PC-3 (cell line): ENCODE data around the gene EED. TPM values are rescaled to one million over a fixed set of nuclear protein-coding genes. Genes with fewer than 3 reads are reported as not detected.

Experiments
- ATAC-seq: fragments of 200-7000 bp; cut with Tn5 transposase; 2 replicates; pipeline ENCODE4 v1.9.1; 2020; ENCODE audit warnings: mild to moderate bottlenecking, moderate library complexity
- BruUV-seq: library from RNA; stranded (reverse); fragments of 400-500 nt; replicated peaks from 2 replicates; lab custom pipeline; 2021; lab: Mats Ljungman, UMichigan
- CTCF ChIA-PET: fragments of 300-600 bp; sonication (Branson Sonifier 250); formaldehyde crosslinking; loops from one replicate; lab custom pipeline; 2022; ENCODE audit warnings: antibody characterized with exemption; lab: Charles Lee
- POLR2A ChIA-PET: fragments of 300-600 bp; sonication (Branson Sonifier 250); formaldehyde crosslinking; loops from one replicate; lab custom pipeline; 2022; ENCODE audit warnings: antibody characterized with exemption; ENCODE audit not compliant: unreplicated experiment; lab: Charles Lee
- DNase-seq: peaks from one replicate; pipeline ENCODE4 v3.0.0-alpha.2; 2015
- H2AFZ ChIP-seq: fragments of 300-600 bp; sonication (generic); 2 replicates; pipeline ENCODE4 v1.6.0; 2016; ENCODE audit warnings: antibody characterized with exemption, low read length
- H3F3A ChIP-seq: fragments of 300-600 bp; sonication (generic); one replicate; pipeline ENCODE4 v1.6.0; 2017; ENCODE audit warnings: antibody characterized with exemption, low read length, control low read depth, mild to moderate bottlenecking; ENCODE audit not compliant: unreplicated experiment
- H3K27ac ChIP-seq: fragments of 300-600 bp; sonication (generic); 2 replicates; pipeline ENCODE4 v1.5.1; 2016; ENCODE audit warnings: mild to moderate bottlenecking, low read length
- H3K27me3 ChIP-seq: fragments of 300-600 bp; sonication (generic); 2 replicates; pipeline ENCODE4 v1.6.1; 2016; ENCODE audit warnings: low read length, mixed read lengths
- H3K36me3 ChIP-seq: fragments of 300-600 bp; sonication (generic); 2 replicates; pipeline ENCODE4 v1.6.1; 2016; ENCODE audit warnings: low read depth, mixed run types, low read length, mixed read lengths
- H3K4me1 ChIP-seq: fragments of 300-600 bp; sonication (generic); 2 replicates; pipeline ENCODE4 v1.5.1; 2016; ENCODE audit warnings: low read length; ENCODE audit not compliant: insufficient read depth
- H3K4me2 ChIP-seq: fragments of 300-600 bp; sonication (generic); 2 replicates; pipeline ENCODE4 v1.6.0; 2016; ENCODE audit warnings: low read length
- H3K4me3 ChIP-seq: fragments of 300-600 bp; sonication (generic); 2 replicates; pipeline ENCODE4 v1.5.1; 2016; ENCODE audit warnings: mild to moderate bottlenecking, low read length, mixed read lengths
- H3K79me2 ChIP-seq: fragments of 300-600 bp; sonication (generic); 2 replicates; pipeline ENCODE4 v1.6.1; 2017; ENCODE audit warnings: low read length, mixed read lengths
- H3K9ac ChIP-seq: fragments of 300-600 bp; sonication (generic); 2 replicates; pipeline ENCODE4 v1.6.0; 2016; ENCODE audit warnings: mild to moderate bottlenecking, low read length
- H3K9me2 ChIP-seq: fragments of 300-600 bp; sonication (generic); replicated peaks from 2 replicates; pipeline ENCODE4 v1.6.1; 2016; ENCODE audit warnings: mixed run types, low read length, mixed read lengths
- H3K9me3 ChIP-seq: fragments of 300-600 bp; sonication (generic); 2 replicates; pipeline ENCODE4 v1.6.1; 2016; ENCODE audit warnings: low read length, mixed read lengths
- H4K20me1 ChIP-seq: fragments of 300-600 bp; sonication (generic); 2 replicates; pipeline ENCODE4 v1.6.1; 2016; ENCODE audit warnings: low read length, mixed read lengths
- EZH2 ChIP-seq: fragments of 300-600 bp; sonication (generic); IDR thresholded peaks from one replicate; pipeline ENCODE4 v1.6.1; 2017; ENCODE audit warnings: antibody characterized with exemption, mild to moderate bottlenecking, low read length; ENCODE audit not compliant: unreplicated experiment
- EZH2phosphoT487 ChIP-seq: fragments of 300-600 bp; sonication (generic); IDR thresholded peaks from 2 replicates; pipeline ENCODE4 v1.6.1; 2018; ENCODE audit warnings: mild to moderate bottlenecking, antibody characterized with exemption, low read length, borderline replicate concordance
- intact Hi-C: fragments of 100-400 bp; cut with micrococcal nuclease; formaldehyde crosslinking; loops from 2 replicates; pipeline ENCODE4 v1.9.0; 2023
- total RNA-seq: library from RNA; depleted of rRNA; stranded (reverse); fragments of >200 nt; gene quantifications from 2 replicates; pipeline ENCODE4 v1.2.3, GENCODE V29; 2014
- TF ChIP-seq, protein P1 (sequence below): fragments of 300-600 bp; sonication (generic); conservative IDR thresholded peaks from 2 replicates; pipeline ENCODE4 v1.5.1; 2017; ENCODE audit warnings: antibody characterized with exemption, low read depth, mild to moderate bottlenecking, low read length

The EED gene
- total RNA-seq, 1 experiment from 2014 or later: 17.6 TPM

DNA sequence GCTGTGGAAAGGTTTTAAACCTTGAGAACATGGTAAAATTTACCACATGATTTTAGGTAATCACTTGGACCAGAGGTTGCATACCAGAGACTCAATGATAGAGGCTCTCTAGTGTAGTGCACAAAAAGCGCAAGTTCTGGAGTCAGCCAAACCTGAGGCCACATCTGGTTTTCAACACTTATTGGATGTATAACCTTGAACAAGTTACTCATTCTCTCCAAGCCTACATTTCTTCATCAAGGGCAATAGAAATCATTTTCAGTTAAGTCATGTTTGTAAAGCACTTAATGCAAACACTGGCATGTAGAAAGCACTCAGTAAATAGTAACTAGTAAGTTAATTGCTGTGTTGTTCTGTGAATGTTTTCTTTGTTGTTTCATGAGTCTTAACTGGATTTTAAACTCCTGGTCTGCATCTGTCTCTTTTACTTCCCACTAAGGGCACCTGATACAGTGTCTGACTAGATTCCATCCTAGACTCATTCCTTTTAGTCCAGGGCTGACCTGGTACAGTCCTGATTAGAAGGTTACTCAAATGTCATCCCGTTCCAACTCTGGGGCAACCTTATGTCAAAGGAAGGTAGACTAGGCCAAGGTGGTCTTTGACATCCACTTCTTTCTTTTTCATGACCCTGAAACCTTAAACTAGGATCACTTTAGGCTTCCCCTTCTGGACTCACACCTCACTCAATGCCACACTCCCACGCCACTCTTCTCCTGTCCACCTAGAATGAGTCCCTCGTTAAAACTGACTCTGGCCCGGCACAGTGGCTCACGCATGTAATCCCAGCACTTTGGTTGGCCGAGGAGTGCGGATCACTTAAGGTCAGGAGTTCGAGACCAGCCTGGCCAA is 34.5 kb upstream of the EED start:
- Histone ChIP-seq H3K4me2 (no peak overlapping the region), H3K27me3 (no peaks in the 10 kb centered on the region), H3K9me3 (no peaks in the 10 kb centered on the region), H3K79me2 (no peaks in the 10 kb centered on the region), H3K36me3 (no peaks in the 10 kb centered on the region), H3K9me2 (no peaks in the 10 kb centered on the region), H2AFZ (no peak overlapping the region), H4K20me1 (no peaks in the 10 kb centered on the region), H3K4me3 (no peak overlapping the region), H3F3A (no peaks in the 10 kb centered on the region), H3K9ac (no peak overlapping the region), H3K27ac (no peak overlapping the region), H3K4me1 (no peaks in the 10 kb centered on the region)
- ATAC-seq: no peak
- TF ChIP-seq, protein P1, sequence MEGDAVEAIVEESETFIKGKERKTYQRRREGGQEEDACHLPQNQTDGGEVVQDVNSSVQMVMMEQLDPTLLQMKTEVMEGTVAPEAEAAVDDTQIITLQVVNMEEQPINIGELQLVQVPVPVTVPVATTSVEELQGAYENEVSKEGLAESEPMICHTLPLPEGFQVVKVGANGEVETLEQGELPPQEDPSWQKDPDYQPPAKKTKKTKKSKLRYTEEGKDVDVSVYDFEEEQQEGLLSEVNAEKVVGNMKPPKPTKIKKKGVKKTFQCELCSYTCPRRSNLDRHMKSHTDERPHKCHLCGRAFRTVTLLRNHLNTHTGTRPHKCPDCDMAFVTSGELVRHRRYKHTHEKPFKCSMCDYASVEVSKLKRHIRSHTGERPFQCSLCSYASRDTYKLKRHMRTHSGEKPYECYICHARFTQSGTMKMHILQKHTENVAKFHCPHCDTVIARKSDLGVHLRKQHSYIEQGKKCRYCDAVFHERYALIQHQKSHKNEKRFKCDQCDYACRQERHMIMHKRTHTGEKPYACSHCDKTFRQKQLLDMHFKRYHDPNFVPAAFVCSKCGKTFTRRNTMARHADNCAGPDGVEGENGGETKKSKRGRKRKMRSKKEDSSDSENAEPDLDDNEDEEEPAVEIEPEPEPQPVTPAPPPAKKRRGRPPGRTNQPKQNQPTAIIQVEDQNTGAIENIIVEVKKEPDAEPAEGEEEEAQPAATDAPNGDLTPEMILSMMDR: no peak
- TF ChIP-seq EZH2phosphoT487 (no peak), EZH2 (no peak)
- intact Hi-C loops: no loop called here
- POLR2A ChIA-PET: no interaction called here
- no TSS peak for BruUV-seq
- CTCF ChIA-PET: no interaction called here
- DNase-seq: no peak

DNA sequence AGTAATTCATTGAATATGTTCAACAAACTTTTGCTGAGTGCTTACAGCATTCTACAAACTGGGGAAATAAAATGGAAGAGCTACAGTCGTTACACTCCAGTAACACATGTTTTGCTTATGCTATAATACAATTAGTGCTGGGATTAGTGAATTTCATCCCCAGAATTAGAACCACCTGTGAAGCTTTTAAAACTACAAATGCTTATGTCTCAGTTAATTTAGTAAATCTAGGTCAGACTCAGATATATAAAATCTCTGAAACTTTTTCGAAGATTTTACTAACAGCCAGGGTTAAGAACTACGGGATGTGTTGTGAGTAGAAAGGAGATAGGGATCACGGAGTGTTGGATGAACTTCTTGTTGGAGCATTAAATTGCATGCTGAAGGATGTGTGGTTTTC is 33.7 kb upstream of the EED start:
- CTCF ChIA-PET: no interaction called here
- ATAC-seq (no peak), DNase-seq (no peak)
- no peak overlapping the region for H3K4me2 ChIP-seq
- no peak overlapping the region for H3K9ac ChIP-seq
- POLR2A ChIA-PET: no interaction called here
- no peaks in the 10 kb centered on the region for H3K9me3 ChIP-seq
- no peaks in the 10 kb centered on the region for H3K36me3 ChIP-seq
- TF ChIP-seq, protein P1: no peak
- TF ChIP-seq EZH2phosphoT487: no peak
- no peak for TF ChIP-seq EZH2
- no peaks in the 10 kb centered on the region for H3K4me1 ChIP-seq
- no peaks in the 10 kb centered on the region for H3K9me2 ChIP-seq
- no peaks in the 10 kb centered on the region for H3F3A ChIP-seq
- no peaks in the 10 kb centered on the region for H3K79me2 ChIP-seq
- no peaks in the 10 kb centered on the region for H4K20me1 ChIP-seq
- no peak overlapping the region for H3K4me3 ChIP-seq
- intact Hi-C loops: no loop called here
- H2AFZ ChIP-seq: no peak overlapping the region
- no peak overlapping the region for H3K27ac ChIP-seq
- H3K27me3 ChIP-seq: no peaks in the 10 kb centered on the region
- no TSS peak for BruUV-seq

DNA sequence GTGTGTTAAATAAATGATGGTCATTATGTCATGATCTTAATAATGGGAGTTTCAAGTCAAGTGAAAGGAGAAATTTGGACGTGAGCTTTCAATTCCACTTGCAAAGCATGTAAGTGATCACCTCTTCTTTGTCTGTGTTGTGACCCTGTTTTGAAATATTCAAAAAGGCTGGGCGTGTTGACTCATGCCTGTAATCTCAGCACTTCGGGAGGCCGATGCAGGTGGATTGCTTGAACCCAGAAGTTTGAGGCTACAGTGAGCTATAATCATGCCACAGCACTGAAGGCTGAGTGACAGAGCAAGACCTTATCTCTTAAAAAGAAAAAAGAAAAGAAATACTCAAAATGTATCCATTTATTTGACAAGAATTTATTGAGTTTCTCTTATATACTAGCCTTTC is 32.9 kb upstream of the EED start:
- H3F3A ChIP-seq: no peaks in the 10 kb centered on the region
- no peaks in the 10 kb centered on the region for H3K36me3 ChIP-seq
- no peaks in the 10 kb centered on the region for H3K79me2 ChIP-seq
- CTCF ChIA-PET: no interaction called here
- H3K9ac ChIP-seq: no peak overlapping the region
- TF ChIP-seq EZH2: no peak
- TF ChIP-seq EZH2phosphoT487: no peak
- TF ChIP-seq, protein P1: no peak
- H3K9me3 ChIP-seq: no peaks in the 10 kb centered on the region
- ATAC-seq (no peak), DNase-seq (no peak)
- no peak overlapping the region for H3K27ac ChIP-seq
- intact Hi-C loops: no loop called here
- H3K4me2 ChIP-seq: no peak overlapping the region
- POLR2A ChIA-PET: no interaction called here
- H3K4me1 ChIP-seq: no peaks in the 10 kb centered on the region
- no peak overlapping the region for H2AFZ ChIP-seq
- H3K27me3 ChIP-seq: no peaks in the 10 kb centered on the region
- H3K9me2 ChIP-seq: no peaks in the 10 kb centered on the region
- no peaks in the 10 kb centered on the region for H4K20me1 ChIP-seq
- BruUV-seq: no TSS peak
- H3K4me3 ChIP-seq: no peak overlapping the region
